Measurements from ENCODE around the gene PPME1. TPM values are rescaled to one million over a fixed set of nuclear protein-coding genes. Genes with fewer than 3 reads are reported as not detected.

PPME1 gene
- total and polyA plus RNA-seq, 2 of the 4 experiments (the other 2 are of a cell fraction) = 42.3 to 89.5 TPM

GRCh38 chr11:74238243-74238642 is 67.2 kb downstream of the PPME1 start:
- Histone ChIP-seq H3K9me3 (ENCODE audit: control insufficient read depth, insufficient read depth, low read length) (no peaks in the 10 kb centered on the region), H3K14ac (replicated peaks; ENCODE audit: low read depth, low read length) (no peak overlapping the region), H3K9ac (ENCODE audit: low read depth, low read length) (no peak overlapping the region), H2AK9ac (replicated peaks; ENCODE audit: low read depth, low read length, poor library complexity) (no peak overlapping the region), H2BK15ac (ENCODE audit: low read depth, low read length) (no peak overlapping the region), H2BK20ac (ENCODE audit: low read depth, low read length) (no peak overlapping the region), H3K9me1 (ENCODE audit: insufficient read depth, low read length) (no peaks in the 10 kb centered on the region), H3K23ac (ENCODE audit: low read depth, low read length) (no peak overlapping the region), H3K56ac (ENCODE audit: extremely low read depth, insufficient read depth, low read length) (no peak overlapping the region), H2AK5ac (ENCODE audit: low read depth, low read length) (no peak overlapping the region), H3K4me3 (ENCODE audit: insufficient read depth, low read depth, low read length) (no peak overlapping the region), H3K36me3 (ENCODE audit: control insufficient read depth, insufficient read depth, low read length) (peaks cover 16% of the 10 kb centered on the region), H2BK120ac (ENCODE audit: low read depth, low read length) (no peak overlapping the region), H2AFZ (replicated peaks; ENCODE audit: low read length, poor library complexity) (no peak overlapping the region), H3K27me3 (ENCODE audit: control insufficient read depth, insufficient read depth, low read length) (no peaks in the 10 kb centered on the region), H4K5ac (ENCODE audit: low read depth, low read length) (no peak overlapping the region), H3K18ac (ENCODE audit: low read depth, low read length) (no peak overlapping the region), H3K27ac (ENCODE audit: insufficient read depth, low read length) (no peak overlapping the region), H3K4me2 (ENCODE audit: low read depth, low read length) (no peak overlapping the region), H3K4ac (ENCODE audit: low read depth, low read length) (no peak overlapping the region), H4K8ac (ENCODE audit: low read depth in 2 of 2, low read length in 2 of 2) (no peak overlapping the region), H2BK5ac (ENCODE audit: low read depth, low read length, poor library complexity, severe bottlenecking) (no peak overlapping the region), H3K4me1 (ENCODE audit: control insufficient read depth, insufficient read depth, low read length) (no peaks in the 10 kb centered on the region), H3K79me1 (ENCODE audit: low read depth in 1 of 2, low read length in 2 of 2) (peaks cover 6% of the 10 kb centered on the region in 2 experiments; a peak in 3 of 4 replicates), H4K91ac (ENCODE audit: insufficient read depth, low read depth, low read length) (no peak overlapping the region), H4K20me1 (ENCODE audit: insufficient read depth, low read length) (no peaks in the 10 kb centered on the region; the same call in 1 of the 2 replicates)
- CTCF ChIA-PET = no interaction called here
- ATAC-seq (ENCODE audit: low read depth) (no peak), DNase-seq (no peak)
- POLR2A ChIA-PET (ENCODE audit: unreplicated experiment) = no interaction called here
- intact Hi-C loops (cut with micrococcal nuclease) (loop anchor here (5.0 kb wide), 1 partner anchor 276 kb away; no protein-coding TSS in a partner anchor), dilution Hi-C loops (cut with HindIII; ENCODE audit: low sequenced_read_pairs, unreplicated experiment) (no loop called here), in situ Hi-C loops (cut with MboI; ENCODE audit: low sequenced_read_pairs) (no loop called here)
- TF ChIP-seq POLR2A (IDR thresholded peaks at IDR 0.05; ENCODE audit: low read depth, low read length) (no peak), RFX5 (IDR thresholded peaks at IDR 0.05; ENCODE audit: low read depth, low read length) (no peak), CTCF (conservative IDR thresholded peaks at IDR 0.05; ENCODE audit: low read depth, low read length) (no peak), RCOR1 (IDR thresholded peaks at IDR 0.05; ENCODE audit: insufficient replicate concordance, low read length) (no peak), FOS (IDR thresholded peaks at IDR 0.05; ENCODE audit: low read depth, low read length) (no peak), MXI1 (IDR thresholded peaks at IDR 0.05; ENCODE audit: borderline replicate concordance, low read depth, low read length) (no peak), MAZ (IDR thresholded peaks at IDR 0.05; ENCODE audit: borderline replicate concordance, low read depth, low read length) (no peak), RAD21 (IDR thresholded peaks at IDR 0.05; ENCODE audit: low read length) (no peak), CEBPB (IDR thresholded peaks at IDR 0.05; ENCODE audit: low read depth, low read length) (no peak), NFE2L2 (IDR thresholded peaks at IDR 0.05; ENCODE audit: low read depth, low read length) (no peak), BHLHE40 (IDR thresholded peaks at IDR 0.05; ENCODE audit: low read depth, low read length) (no peak)
- TF ChIP-seq, protein P1, sequence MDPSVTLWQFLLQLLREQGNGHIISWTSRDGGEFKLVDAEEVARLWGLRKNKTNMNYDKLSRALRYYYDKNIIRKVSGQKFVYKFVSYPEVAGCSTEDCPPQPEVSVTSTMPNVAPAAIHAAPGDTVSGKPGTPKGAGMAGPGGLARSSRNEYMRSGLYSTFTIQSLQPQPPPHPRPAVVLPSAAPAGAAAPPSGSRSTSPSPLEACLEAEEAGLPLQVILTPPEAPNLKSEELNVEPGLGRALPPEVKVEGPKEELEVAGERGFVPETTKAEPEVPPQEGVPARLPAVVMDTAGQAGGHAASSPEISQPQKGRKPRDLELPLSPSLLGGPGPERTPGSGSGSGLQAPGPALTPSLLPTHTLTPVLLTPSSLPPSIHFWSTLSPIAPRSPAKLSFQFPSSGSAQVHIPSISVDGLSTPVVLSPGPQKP (IDR thresholded peaks at IDR 0.05; ENCODE audit: borderline replicate concordance, low read depth, low read length) = no peak
- TF ChIP-seq, protein P2, sequence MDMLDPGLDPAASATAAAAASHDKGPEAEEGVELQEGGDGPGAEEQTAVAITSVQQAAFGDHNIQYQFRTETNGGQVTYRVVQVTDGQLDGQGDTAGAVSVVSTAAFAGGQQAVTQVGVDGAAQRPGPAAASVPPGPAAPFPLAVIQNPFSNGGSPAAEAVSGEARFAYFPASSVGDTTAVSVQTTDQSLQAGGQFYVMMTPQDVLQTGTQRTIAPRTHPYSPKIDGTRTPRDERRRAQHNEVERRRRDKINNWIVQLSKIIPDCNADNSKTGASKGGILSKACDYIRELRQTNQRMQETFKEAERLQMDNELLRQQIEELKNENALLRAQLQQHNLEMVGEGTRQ (IDR thresholded peaks at IDR 0.05; ENCODE audit: low read depth, low read length) = no peak
- no TSS peak for BruUV-seq (replicated peaks)
- no CpG with 5 or more reads among the region's 1 CpG for WGBS, 2 experiments (ENCODE audit: extremely low coverage in 2 of 2, insufficient read length in 1 of 2)
